Measurements from ENCODE around the gene LEF1.
"Not testable (repeated sequence)": the region's sequence is repeated elsewhere in the genome, so short reads cannot be mapped to it uniquely, and the experiment has no call there.

LEF1 gene

GRCh38 chr4:108052558-108053120 is 116.1 kb downstream of the LEF1 start:
- H3K27me3 ChIP-seq (ENCODE audit: insufficient read depth, low read length): peaks cover 11% of the 10 kb centered on the region; the same call in 1 of the 2 replicates
- no peak overlapping the region for H3K9ac ChIP-seq (ENCODE audit: low read depth, low read length)
- H3K9me3 ChIP-seq (ENCODE audit: insufficient read depth, low read depth, low read length): no peaks in the 10 kb centered on the region
- H3K4me1 ChIP-seq (ENCODE audit: insufficient read depth, low read length): peaks cover 7% of the 10 kb centered on the region; the same call in 1 of the 2 replicates
- no peaks in the 10 kb centered on the region for H3K36me3 ChIP-seq (ENCODE audit: insufficient read depth, low read depth, low read length)
- no peak overlapping the region for H3K4me3 ChIP-seq (ENCODE audit: low read length)
- no peak overlapping the region for H3K27ac ChIP-seq (ENCODE audit: low read length)

GRCh38 chr4:108051343-108051742 is 117.4 kb downstream of the LEF1 start:
- peaks cover 11% of the 10 kb centered on the region; the same call in 1 of the 2 replicates for H3K27me3 ChIP-seq (ENCODE audit: insufficient read depth, low read length)
- H3K9me3 ChIP-seq (ENCODE audit: insufficient read depth, low read depth, low read length): no peaks in the 10 kb centered on the region
- H3K36me3 ChIP-seq (ENCODE audit: insufficient read depth, low read depth, low read length): no peaks in the 10 kb centered on the region
- no peak overlapping the region for H3K4me3 ChIP-seq (ENCODE audit: low read length)
- H3K4me1 ChIP-seq (ENCODE audit: insufficient read depth, low read length): peaks cover 7% of the 10 kb centered on the region; the same call in 1 of the 2 replicates
- H3K27ac ChIP-seq (ENCODE audit: low read length): no peak overlapping the region
- no peak overlapping the region for H3K9ac ChIP-seq (ENCODE audit: low read depth, low read length)

- not testable (repeated sequence) for H3K9ac ChIP-seq (ENCODE audit: low read depth, low read length); H3K4me3 ChIP-seq (ENCODE audit: low read length); H3K9me3 ChIP-seq (ENCODE audit: insufficient read depth, low read depth, low read length); H3K4me1 ChIP-seq (ENCODE audit: insufficient read depth, low read length); H3K36me3 ChIP-seq (ENCODE audit: insufficient read depth, low read depth, low read length); H3K27ac ChIP-seq (ENCODE audit: low read length)
- peaks cover 11% of the 10 kb centered on the region; the same call in 1 of the 2 replicates for H3K27me3 ChIP-seq (ENCODE audit: insufficient read depth, low read length)
Measured at GRCh38 chr4:108050166-108051111, 118.3 kb downstream of the LEF1 start.

GRCh38 chr4:108049406-108049805 is 119.3 kb downstream of the LEF1 start:
- Histone ChIP-seq H3K4me3 (ENCODE audit: low read length) (no peak overlapping the region), H3K36me3 (ENCODE audit: insufficient read depth, low read depth, low read length) (no peaks in the 10 kb centered on the region), H3K27ac (ENCODE audit: low read length) (no peak overlapping the region), H3K4me1 (ENCODE audit: insufficient read depth, low read length) (peaks cover 7% of the 10 kb centered on the region; the same call in 1 of the 2 replicates), H3K9me3 (ENCODE audit: insufficient read depth, low read depth, low read length) (no peaks in the 10 kb centered on the region), H3K9ac (ENCODE audit: low read depth, low read length) (no peak overlapping the region), H3K27me3 (ENCODE audit: insufficient read depth, low read length) (peaks cover 11% of the 10 kb centered on the region; the same call in 1 of the 2 replicates)

- Histone ChIP-seq H3K4me1 (ENCODE audit: insufficient read depth, low read length) (peaks cover 7% of the 10 kb centered on the region; the same call in 1 of the 2 replicates), H3K36me3 (ENCODE audit: insufficient read depth, low read depth, low read length) (no peaks in the 10 kb centered on the region), H3K4me3 (ENCODE audit: low read length) (no peak overlapping the region), H3K27me3 (ENCODE audit: insufficient read depth, low read length) (peaks cover 11% of the 10 kb centered on the region; the same call in 1 of the 2 replicates), H3K9ac (ENCODE audit: low read depth, low read length) (no peak overlapping the region), H3K27ac (ENCODE audit: low read length) (no peak overlapping the region), H3K9me3 (ENCODE audit: insufficient read depth, low read depth, low read length) (no peaks in the 10 kb centered on the region)
Measured at GRCh38 chr4:108048997-108049396, 119.7 kb downstream of the LEF1 start.

- H3K4me1 ChIP-seq (ENCODE audit: insufficient read depth, low read length): peaks cover 7% of the 10 kb centered on the region; the same call in 1 of the 2 replicates
- H3K27ac ChIP-seq (ENCODE audit: low read length): no peak overlapping the region
- H3K4me3 ChIP-seq (ENCODE audit: low read length): no peak overlapping the region
- H3K27me3 ChIP-seq (ENCODE audit: insufficient read depth, low read length): peaks cover 11% of the 10 kb centered on the region; the same call in 1 of the 2 replicates
- H3K9me3 ChIP-seq (ENCODE audit: insufficient read depth, low read depth, low read length): no peaks in the 10 kb centered on the region
- H3K36me3 ChIP-seq (ENCODE audit: insufficient read depth, low read depth, low read length): no peaks in the 10 kb centered on the region
- H3K9ac ChIP-seq (ENCODE audit: low read depth, low read length): no peak overlapping the region
Measured at GRCh38 chr4:108048157-108048556, 120.6 kb downstream of the LEF1 start.

GRCh38 chr4:108047199-108047598 is 121.5 kb downstream of the LEF1 start:
- no peak overlapping the region for H3K27ac ChIP-seq (ENCODE audit: low read length)
- H3K9ac ChIP-seq (ENCODE audit: low read depth, low read length): no peak overlapping the region
- peaks cover 11% of the 10 kb centered on the region; the same call in 1 of the 2 replicates for H3K27me3 ChIP-seq (ENCODE audit: insufficient read depth, low read length)
- peaks cover 7% of the 10 kb centered on the region; the same call in 1 of the 2 replicates for H3K4me1 ChIP-seq (ENCODE audit: insufficient read depth, low read length)
- no peaks in the 10 kb centered on the region for H3K9me3 ChIP-seq (ENCODE audit: insufficient read depth, low read depth, low read length)
- H3K36me3 ChIP-seq (ENCODE audit: insufficient read depth, low read depth, low read length): no peaks in the 10 kb centered on the region
- H3K4me3 ChIP-seq (ENCODE audit: low read length): no peak overlapping the region

GRCh38 chr4:108045687-108046024 is 123.1 kb downstream of the LEF1 start:
- Histone ChIP-seq H3K4me1 (ENCODE audit: insufficient read depth, low read length) (peaks cover 3% of the 10 kb centered on the region; the same call in 1 of the 2 replicates), H3K27me3 (ENCODE audit: insufficient read depth, low read length) (peaks cover 11% of the 10 kb centered on the region; the same call in 1 of the 2 replicates), H3K27ac (ENCODE audit: low read length) (no peak overlapping the region), H3K9me3 (ENCODE audit: insufficient read depth, low read depth, low read length) (no peaks in the 10 kb centered on the region), H3K4me3 (ENCODE audit: low read length) (no peak overlapping the region), H3K36me3 (ENCODE audit: insufficient read depth, low read depth, low read length) (no peaks in the 10 kb centered on the region), H3K9ac (ENCODE audit: low read depth, low read length) (no peak overlapping the region)

GRCh38 chr4:108044951-108045686 is 123.6 kb downstream of the LEF1 start:
- no peaks in the 10 kb centered on the region for H3K9me3 ChIP-seq (ENCODE audit: insufficient read depth, low read depth, low read length)
- no peaks in the 10 kb centered on the region for H3K36me3 ChIP-seq (ENCODE audit: insufficient read depth, low read depth, low read length)
- no peaks in the 10 kb centered on the region for H3K4me1 ChIP-seq (ENCODE audit: insufficient read depth, low read length)
- no peak overlapping the region for H3K4me3 ChIP-seq (ENCODE audit: low read length)
- peaks cover 11% of the 10 kb centered on the region; the same call in 1 of the 2 replicates for H3K27me3 ChIP-seq (ENCODE audit: insufficient read depth, low read length)
- H3K27ac ChIP-seq (ENCODE audit: low read length): no peak overlapping the region
- H3K9ac ChIP-seq (ENCODE audit: low read depth, low read length): no peak overlapping the region

GRCh38 chr4:108043526-108043925 is 125.2 kb downstream of the LEF1 start:
- Histone ChIP-seq H3K9me3 (ENCODE audit: insufficient read depth, low read depth, low read length) (no peaks in the 10 kb centered on the region), H3K36me3 (ENCODE audit: insufficient read depth, low read depth, low read length) (no peaks in the 10 kb centered on the region), H3K4me3 (ENCODE audit: low read length) (no peak overlapping the region), H3K4me1 (ENCODE audit: insufficient read depth, low read length) (no peaks in the 10 kb centered on the region), H3K27ac (ENCODE audit: low read length) (no peak overlapping the region), H3K9ac (ENCODE audit: low read depth, low read length) (no peak overlapping the region), H3K27me3 (ENCODE audit: insufficient read depth, low read length) (no peaks in the 10 kb centered on the region)

- Histone ChIP-seq H3K9me3 (ENCODE audit: insufficient read depth, low read depth, low read length) (no peaks in the 10 kb centered on the region), H3K27ac (ENCODE audit: low read length) (no peak overlapping the region), H3K4me1 (ENCODE audit: insufficient read depth, low read length) (no peaks in the 10 kb centered on the region), H3K4me3 (ENCODE audit: low read length) (no peak overlapping the region), H3K27me3 (ENCODE audit: insufficient read depth, low read length) (no peaks in the 10 kb centered on the region), H3K9ac (ENCODE audit: low read depth, low read length) (no peak overlapping the region), H3K36me3 (ENCODE audit: insufficient read depth, low read depth, low read length) (no peaks in the 10 kb centered on the region)
Measured at GRCh38 chr4:108042927-108043326, 125.8 kb downstream of the LEF1 start.
